ENCODE data around the gene FRAT1.

Gene FRAT1

DNA sequence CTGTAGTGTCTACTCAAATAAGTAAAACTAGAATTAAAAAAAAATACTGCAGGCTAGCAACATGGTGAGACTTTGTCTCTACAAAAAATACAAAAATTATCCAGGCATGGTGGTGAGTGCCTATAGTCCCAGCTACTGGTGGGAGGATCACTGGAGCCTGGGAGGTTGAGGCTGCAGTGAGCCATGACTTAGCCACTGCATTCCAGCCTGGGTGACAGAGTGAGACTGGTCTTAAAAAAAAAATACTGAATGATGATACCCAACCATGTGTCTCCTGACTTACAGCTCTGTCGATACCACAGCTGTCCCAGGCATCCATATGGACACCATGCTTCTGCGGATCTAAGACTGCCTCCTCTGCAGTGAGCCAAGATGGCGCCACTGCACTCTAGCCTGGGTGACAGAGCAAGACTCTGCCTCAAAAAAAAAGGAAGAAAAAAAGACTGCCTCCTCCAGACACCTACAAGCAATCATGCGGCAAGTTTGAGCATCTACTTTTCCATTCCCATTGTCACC, 7.9 kb upstream of the FRAT1 start:
- no peak for DNase-seq

DNA sequence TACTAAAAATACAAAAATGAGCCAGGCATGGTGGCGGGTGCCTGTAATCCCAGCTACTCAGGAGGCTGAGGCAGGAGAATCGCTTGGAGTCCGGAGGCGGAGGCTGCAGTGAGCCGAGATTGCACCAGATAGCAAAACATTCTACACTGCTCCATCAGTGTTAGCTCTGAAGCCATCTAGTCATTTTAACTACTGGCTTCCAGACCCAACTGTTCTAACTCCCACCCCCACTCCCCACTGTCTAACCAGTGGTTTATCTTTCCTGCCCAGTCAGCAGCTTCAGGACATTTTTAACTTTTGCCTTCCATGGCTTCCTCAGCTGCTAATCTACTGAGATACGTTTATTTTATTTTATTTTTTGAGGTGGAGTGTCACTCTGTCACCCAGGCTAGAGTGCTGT, 6.2 kb upstream of the FRAT1 start:
- no peak for DNase-seq

DNA sequence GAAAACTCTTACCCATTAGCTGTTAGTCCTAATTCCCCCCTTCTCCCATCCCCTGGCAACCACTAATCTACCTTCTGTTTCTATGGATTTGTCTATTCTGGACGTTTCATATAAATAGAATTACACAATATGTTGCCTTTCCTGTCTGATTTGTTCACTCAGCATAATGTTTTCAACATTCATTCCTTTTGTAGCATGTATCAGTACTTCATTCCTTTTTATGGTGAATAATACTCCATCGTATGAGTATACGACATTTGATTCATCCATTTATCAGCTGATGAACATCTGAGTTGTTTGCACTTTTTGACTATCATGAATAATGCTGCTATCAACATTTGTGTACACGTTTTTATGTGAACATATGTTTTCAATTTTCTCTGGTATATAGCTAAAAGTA, 4.4 kb upstream of the FRAT1 start:
- DNase-seq = no peak

DNA sequence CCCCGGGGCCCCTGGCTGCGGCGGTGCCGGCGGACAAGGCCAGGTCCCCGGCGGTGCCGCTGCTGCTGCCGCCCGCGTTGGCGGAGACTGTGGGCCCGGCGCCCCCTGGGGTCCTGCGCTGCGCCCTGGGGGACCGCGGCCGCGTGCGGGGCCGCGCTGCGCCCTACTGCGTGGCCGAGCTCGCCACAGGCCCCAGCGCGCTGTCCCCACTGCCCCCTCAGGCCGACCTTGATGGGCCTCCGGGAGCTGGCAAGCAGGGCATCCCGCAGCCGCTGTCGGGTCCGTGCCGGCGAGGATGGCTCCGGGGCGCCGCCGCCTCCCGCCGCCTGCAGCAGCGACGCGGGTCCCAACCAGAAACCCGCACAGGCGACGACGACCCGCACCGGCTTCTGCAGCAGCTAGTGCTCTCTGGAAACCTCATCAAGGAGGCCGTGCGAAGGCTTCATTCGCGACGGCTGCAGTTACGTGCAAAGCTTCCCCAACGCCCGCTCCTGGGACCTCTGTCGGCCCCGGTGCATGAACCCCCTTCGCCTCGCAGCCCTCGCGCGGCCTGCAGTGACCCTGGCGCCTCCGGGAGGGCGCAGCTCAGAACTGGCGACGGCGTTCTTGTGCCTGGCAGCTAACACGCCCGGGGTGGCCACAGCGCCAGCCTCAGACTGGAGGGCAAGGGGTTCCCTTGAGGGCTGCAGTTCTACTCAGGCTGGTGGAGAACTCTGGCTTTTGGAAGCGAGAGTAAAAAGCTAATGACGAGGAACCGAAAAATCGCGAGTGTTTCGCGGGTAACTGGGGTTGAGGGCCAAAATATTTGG, 804 bp downstream of the FRAT1 start:
- peak; percentile 30 for DNase-seq

DNA sequence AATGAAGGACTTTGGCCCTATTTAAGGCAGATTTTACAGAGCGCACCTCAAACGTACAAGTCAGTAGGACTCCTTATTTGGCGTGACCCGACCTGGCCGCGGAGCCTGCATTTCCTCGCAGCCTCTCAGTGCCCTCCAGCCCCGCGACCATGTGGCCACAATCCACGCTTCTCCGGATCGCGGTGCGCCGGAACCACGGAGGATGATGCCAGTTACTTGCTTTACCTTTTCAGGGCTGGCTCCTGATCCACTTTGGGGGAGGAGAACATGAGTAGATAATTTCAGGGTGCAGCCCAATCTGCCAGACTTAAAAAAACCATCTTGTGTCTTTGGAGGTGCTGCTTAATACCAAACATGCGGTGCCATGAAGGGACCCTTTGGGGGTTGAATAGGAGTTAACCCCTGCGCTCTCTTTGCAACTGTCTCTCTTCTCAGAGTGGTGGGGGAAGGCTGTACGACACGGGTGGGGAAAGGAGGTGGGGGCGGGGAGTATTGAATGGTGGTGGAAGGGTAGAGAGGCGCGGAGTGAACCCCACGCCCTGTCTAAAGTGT, 1.5 kb downstream of the FRAT1 start:
- DNase-seq = no peak

DNA sequence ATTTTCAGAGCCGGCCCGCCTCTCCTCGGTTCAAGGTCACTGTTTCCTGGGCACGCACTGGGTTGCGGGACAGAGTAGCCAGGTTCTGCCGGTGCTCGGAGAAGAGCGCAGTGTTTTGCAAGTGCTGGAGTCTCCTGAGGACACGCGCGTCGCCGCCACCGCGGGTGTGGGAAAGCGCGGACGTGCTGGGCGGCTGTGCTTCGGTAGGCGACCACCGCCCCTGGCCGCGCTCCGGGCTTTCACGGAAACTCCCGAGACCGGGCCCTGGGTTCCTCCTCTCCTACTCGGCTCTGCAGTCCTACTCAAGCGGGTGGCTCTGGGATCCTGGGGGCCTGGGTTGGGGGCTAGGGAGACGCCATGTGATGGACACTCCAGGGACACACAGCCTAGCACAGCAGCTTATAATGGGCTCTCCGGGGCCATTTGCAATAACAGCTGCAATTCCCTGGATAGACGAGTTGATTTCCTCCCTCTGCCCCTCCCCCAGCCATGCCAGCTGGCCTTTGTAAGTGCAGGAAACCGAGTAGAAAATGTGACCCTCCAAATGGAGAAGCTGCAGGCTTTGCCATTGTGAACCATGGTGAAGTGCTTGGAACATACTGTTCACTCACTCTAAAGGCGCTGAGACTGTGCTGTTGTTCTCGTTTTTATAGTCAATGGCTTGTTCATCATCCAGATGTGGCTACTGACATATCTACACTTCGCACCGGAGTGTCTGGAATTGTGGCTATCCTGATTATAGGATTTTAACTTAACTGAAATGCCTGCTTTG, 2.1 kb downstream of the FRAT1 start:
- no peak for DNase-seq

DNA sequence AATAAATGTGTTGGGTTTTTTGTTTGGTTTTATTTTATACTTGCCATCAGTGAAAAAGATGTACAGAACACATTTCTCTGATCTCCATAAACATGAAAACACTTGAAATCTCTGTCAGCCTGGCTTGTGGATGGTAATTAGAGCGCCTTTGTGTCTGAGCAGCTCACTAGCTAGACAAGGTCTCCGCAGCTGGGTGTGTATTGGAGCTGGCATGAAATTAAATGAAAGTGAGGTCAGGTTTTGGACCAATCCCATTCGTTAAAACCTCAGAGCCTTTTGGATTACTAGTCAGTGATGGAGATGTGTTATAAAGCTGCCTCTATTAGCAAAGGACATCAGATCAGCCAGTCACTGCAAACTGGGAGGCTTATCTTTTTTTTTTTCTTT, 2.7 kb downstream of the FRAT1 start:
- DNase-seq = no peak

DNA sequence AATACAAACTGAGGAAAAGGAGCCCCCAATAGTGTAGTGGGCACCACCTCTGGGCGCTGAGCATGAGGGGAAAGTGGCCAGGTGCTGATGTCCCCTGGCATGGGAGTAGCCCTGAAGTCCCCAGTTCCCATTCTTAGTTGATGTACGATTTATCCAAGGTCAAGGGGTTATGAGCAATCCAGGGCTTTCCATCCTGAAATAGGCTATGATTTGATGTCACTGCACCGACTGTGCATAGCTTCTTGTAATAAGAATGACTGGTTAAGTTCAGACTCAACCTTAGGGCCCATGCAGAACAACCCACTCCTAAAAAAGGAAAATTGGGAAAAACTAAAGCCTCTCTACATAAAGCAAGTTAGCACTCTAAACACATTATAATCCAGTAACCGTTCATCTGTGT, 4.4 kb downstream of the FRAT1 start:
- no peak for DNase-seq

DNA sequence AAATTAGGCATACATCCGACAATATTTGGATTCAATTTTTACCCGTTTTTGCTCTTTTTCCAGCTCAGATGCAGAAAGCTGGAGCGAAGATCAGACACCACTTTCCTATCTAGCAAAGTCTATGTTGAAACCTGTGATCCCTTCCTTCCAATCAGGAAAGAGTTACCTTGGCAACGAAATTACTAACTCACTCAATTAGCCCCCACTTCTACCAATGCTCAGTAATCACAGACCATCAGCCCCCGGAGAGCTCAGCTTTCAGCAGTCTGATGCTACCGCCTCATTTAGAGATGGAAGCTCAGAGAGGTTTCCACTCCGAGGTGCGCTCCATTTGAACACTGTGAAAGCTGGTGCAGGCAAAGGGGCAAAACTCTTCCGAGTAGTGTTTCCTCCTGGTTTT, 6.7 kb downstream of the FRAT1 start:
- DNase-seq = no peak

DNA sequence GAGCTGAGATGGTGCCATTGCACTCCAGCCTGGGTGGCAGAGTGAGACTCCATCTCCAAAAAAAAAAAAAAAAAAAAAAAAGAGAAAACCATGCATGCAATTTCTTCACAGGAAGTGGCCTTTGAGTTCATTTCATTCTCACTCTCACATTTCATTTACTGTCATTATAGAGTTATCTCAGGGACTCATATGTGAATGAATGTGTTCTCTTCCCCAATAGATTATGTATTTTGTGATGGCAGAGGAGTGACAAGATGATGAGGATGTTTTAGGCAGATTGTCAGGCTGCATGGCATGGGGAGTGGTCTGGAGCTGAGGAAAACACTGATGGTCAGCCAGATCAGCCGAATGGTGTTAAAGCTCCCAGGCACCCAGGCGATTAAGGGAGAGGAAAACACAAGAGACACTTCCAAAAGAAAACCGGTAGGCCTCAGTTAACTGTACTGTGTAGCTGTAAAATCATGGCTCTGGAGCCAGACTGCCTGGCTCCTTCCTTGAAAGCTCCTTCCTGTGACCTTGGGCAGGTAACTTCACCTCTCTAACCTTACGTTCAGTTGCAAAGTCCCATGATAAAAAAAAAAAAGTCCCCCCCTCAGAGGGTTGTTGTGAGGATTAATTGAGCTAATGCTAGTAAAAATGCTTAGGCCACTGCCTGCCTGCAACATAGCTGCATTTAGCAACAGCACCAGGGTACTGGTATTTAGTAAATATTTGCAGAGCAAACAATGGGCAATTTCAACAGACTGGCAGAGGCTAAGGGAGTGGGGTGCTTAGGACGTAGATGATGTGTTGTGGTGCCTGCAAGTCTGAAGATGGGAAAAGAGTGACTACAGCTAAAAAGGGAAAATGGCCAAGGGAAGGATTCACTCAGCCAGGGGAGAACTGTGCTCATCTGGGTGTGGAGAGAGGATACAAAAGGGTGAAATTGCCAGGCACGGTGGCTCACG, 8.6 kb downstream of the FRAT1 start:
- DNase-seq = no peak

DNA sequence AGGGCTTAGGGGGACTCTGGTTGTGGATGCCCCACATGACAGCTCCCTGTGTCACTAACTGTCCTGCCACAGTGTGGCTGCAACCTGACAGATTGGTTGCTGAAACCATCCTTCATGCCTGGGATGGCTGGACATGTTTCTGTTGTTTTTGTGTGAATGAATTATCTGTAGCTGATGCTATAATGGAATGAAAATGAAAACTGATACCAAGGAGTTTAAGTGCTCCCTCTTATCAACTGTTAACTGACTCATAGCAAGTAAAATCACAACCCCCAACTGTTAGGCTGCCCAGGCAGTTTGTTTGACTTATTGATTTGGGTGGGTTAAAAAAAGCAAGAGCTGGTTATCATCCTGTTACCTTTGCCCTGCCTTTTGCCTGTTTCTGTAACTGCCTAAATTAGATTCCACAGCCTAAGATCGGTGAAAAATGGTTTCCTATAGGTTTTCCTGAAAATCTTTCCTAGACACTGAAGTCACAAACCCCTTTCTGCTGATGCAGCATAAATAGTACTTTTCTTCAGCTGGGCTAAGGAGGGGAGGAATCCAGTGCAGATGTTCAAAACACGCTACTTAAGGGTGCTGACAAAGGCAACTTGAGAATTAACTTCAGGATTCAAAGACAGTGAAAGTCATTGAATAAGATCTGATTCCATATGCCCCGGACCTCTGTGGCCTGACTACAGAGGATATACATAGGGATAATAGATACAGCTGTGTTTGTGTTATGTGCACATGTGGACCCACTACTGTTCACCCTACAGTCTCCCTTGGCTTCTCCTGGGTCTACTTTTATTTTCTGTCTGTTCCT, 9.8 kb downstream of the FRAT1 start:
- no peak for DNase-seq

DNA sequence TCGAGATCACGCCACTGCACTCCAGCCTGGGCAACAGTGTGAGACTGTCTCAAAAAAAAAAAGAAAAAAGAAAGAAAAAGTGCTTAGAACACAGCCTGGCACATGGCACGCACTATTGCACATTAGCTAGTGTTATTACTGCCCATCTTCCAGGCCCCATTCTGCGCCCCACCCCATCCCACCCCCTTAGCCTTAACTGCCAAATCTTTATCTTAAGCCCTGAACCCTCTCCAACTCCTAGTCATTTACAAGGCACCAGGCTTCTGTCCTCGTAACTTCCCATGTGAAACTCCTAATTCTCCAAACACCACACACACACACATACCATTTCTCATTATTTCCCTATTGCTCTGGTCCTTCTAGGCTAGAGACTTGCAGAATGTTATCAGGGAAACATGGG, 10.7 kb downstream of the FRAT1 start:
- no peak for DNase-seq

DNA sequence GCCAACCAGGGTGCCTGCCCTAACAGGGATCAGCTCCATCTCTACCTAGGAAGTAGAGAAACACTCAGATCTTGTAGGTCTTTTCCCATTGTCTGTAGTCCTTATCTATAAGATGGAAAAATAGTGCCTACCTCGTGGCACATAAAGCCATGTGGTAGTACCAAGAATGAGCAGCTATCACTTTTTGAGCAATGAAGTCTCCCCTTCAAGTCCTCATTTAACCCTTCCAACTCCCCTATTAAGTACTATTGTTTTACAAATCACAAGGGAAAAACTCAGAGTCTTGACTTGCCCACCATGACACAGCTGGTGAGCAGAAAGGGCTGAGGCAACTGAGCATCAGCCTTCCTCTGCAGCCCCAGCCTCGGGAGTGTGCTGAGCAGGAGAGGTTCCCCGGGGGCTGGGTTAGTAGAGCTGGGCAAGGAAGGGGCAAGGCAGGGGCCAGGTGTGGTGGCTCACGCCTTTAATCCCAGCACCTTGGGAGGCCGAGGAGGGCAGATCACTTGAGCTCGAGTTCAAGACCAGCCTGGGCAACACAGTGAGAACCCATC, 12.2 kb downstream of the FRAT1 start:
- DNase-seq = no peak

DNA sequence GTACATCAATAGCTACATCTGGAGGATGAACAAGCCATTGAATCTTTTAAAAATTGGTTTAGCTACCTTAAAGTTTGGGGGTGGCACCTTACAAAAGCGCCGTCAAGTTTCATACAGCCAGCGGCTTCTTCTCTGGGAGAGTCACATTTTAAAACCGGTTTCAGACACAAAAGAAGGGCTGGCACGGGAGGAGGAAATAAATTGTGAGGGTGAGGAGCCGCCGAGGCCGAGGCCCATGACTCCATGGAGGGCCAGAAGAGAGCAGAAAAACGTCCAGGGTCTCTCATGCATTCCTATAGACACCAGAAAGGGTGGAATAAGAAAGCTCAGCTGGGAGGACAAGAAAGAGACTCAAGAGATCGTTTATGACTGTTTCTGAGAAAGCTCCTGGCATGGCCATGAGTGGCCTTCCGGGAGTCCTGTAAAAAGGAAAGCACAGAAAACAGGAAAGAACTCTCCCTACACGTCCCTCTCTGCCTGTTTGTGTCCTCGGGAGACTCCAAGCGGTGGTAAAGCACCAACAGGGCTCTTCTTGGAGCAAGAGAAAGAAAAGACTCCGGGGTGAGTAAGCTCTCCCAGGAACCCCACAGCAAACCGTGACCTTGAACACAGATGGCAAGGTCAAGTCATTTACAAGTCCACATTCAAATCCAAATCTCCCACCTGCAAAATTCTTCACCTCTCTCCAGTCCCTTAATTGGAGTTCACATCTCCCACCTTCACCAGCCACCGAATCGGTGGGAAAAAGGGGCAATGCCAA, 13.7 kb downstream of the FRAT1 start:
- DNase-seq = no peak

DNA sequence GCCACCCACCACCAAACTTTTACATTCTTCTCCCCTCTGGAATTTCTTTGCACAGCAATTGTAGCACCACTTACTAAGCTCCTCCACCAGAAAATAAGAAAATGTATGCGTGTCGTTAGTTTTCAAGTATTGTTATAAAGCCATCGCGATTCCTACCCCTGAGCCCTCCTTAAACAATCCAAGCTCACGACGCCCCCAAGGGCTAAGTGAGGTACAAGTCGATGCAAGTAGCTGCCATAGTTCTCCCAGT, 14.2 kb downstream of the FRAT1 start:
- DNase-seq = no peak

DNA sequence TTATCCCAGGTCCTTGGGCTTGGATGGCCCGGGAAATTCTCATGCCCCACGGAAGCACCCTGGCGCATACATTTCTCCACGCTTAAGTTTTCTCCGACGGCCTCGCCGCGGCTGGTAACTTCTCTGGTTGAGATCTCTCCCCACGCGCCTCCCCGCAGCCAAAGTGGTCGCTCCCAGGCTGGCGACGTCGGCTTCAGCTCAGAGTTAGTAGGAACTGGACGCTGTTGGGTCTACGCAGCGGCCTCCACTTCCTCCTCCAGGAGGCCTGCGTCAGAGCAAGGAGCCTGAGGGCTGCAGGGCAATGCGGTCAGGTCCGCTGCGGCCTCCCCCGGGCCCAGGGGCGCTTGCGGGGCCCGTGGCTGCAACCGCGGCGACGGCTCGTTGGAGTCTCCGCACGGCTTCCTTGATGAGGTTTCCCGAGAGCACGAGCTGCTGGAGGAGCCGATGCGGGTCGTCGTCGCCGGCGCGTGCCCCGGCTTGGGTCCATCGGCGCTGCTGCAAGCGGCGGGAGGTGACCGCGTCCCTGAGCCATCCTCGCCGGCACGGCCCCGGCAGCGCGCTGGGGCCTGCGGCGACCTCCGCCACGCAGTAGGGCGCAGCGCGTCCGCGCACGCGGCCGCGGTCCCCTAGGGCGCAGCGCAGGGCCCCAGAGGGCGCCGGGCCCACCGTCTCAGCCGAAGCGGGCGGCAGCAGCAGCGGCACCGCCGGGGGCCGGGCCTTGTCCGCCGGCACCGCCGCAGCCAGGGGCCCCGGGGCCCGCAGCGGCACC, 14.7 kb downstream of the FRAT1 start:
- DNase-seq = peak; percentile 29

DNA sequence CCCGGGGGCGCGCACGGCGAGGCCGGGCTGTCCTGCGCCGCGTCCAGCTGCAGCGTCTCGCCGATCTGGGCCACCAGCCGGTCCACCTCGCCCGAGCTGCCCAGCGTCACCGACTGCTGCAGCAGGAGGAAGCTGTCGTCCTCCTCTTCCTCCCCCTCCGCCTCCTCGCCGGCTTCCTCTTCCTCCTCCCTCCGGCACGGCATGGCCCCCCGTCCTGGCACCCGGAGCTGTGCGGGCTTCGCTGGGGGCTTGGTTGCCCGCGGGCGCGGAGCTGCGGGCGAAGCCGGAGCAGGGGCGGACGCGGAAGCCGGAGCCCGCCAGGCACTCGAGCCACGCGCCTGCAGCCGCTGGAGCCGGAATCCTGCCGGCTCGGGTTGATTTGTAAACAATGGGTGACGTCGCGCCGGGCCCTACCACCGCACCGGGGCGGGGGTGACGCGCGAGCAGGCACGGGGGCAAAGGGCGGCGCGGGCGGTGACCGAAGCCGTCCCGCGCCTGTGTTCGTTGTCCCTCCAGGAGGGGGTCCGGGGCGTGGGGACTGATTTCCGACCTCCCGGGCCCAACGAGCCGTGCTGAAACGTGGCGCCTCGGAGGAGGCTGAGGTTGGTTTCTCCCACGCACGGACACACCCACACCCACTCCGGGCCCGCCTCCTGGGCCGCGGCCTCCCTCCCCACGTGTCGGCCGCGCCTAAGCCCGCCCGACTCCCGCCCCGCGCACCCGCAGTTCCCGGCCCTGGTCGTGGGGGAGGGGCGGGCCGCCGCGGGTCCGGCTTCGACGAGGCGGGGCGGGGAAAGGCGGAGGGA, 15.5 kb downstream of the FRAT1 start, which contains the start of gene FRAT2:
FRAT2 (minus strand) TSS at position 360 of the 806 bp plus-strand sequence; CDS start at position 203, 157 bp downstream.
- DNase-seq = peak; percentile 88

DNA sequence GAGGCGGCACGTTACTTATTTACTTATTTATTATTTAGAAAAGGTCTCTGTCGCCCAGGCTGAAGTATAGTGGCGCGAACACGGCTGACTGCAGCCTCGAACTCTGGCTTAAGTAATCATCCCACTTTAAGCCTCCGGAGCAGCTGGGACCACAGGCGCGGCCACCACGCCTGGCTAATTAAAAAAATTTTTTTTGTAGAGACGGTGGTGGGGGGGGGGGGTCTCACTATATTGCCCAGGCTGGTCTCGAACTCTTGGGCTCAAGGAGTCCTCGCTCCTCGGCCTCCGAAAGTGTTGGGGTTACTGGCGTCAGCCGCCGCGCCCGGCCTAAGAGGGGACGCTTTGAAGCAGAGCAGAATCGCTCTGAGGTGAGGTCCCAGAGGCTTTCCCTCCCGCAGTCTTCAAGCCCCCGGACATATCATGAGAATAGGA, 16.1 kb downstream of the FRAT1 start:
- no peak for DNase-seq

DNA sequence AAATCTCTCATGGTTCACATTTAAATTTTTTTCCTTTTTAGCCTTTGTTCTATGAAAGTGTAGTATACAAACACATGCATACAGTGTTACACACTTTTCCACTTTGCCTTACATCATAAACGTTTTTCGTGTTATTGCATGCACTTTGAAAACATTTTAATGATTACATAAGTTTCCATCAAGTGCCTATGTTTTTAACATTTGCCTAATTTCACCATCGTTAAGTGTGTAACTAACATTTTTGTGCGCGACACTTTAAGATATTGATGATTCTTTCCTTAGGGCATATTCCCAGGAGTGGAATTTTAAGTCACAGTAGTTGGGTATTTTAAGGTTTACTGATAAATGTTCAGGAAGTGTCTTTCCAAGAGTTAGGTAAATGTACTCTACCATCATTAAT, 16.9 kb downstream of the FRAT1 start:
- DNase-seq = no peak

Data from GDM1 (cell line).